Fibroblast of lung (primary cell): ENCODE results near the gene MPV17L2. TPM values are rescaled to one million over a fixed set of nuclear protein-coding genes. Genes with fewer than 3 reads are reported as not detected.

ENCODE experiments used
- DNase-seq, 2 donors: peaks; one replicate each; pipeline versions ENCODE4 v3.0.0 to v3.0.0-alpha.2; 2010; ENCODE audit warnings: low read depth in 2 of 2
- H2AFZ ChIP-seq: 2 replicates; pipeline ENCODE4 v1.5.1; 2012; ENCODE audit warnings: low read length, control low read depth, inconsistent platforms
- H3K27ac ChIP-seq: 2 replicates; pipeline ENCODE4 v1.5.1; 2011; ENCODE audit warnings: low read length, control low read depth; ENCODE audit not compliant: insufficient read depth
- H3K27me3 ChIP-seq: 2 replicates; pipeline ENCODE4 v1.5.1; 2011; ENCODE audit warnings: mild to moderate bottlenecking, low read length; ENCODE audit not compliant: control insufficient read depth, insufficient read depth
- H3K36me3 ChIP-seq: 2 replicates; pipeline ENCODE4 v1.5.1; 2011; ENCODE audit warnings: low read length; ENCODE audit not compliant: control insufficient read depth, insufficient read depth
- H3K4me1 ChIP-seq: 2 replicates; pipeline ENCODE4 v1.5.1; 2011; ENCODE audit warnings: low read length; ENCODE audit not compliant: control insufficient read depth, insufficient read depth; ENCODE audit errors: extremely low read depth
- H3K4me2 ChIP-seq: 2 replicates; pipeline ENCODE4 v1.5.1; 2011; ENCODE audit warnings: low read length, control low read depth; ENCODE audit not compliant: insufficient read depth; ENCODE audit errors: extremely low read depth
- H3K4me3 ChIP-seq, 4 experiments: fragments of 200-600 bp in 1 of 4; sonication (generic) in 1 of 4; replicated peaks in 1 of 4; 2 replicates each; pipeline ENCODE4 v1.5.1; 2011 to 2016; ENCODE audit warnings: low read length in 4 of 4, low read depth in 3 of 4, mild to moderate bottlenecking in 3 of 4, control low read depth in 2 of 4, inconsistent platforms in 1 of 4, mixed read lengths in 1 of 4; ENCODE audit not compliant: insufficient read depth in 1 of 4; ENCODE audit errors: control extremely low read depth in 1 of 4
- H3K79me2 ChIP-seq: 2 replicates; pipeline ENCODE4 v1.5.1; 2012; ENCODE audit warnings: mild to moderate bottlenecking, low read length, inconsistent platforms; ENCODE audit not compliant: control insufficient read depth, insufficient read depth
- H3K9ac ChIP-seq: 2 replicates; pipeline ENCODE4 v1.5.1; 2011; ENCODE audit warnings: mild to moderate bottlenecking, low read length, control low read depth; ENCODE audit not compliant: insufficient read depth
- H3K9me3 ChIP-seq: 2 replicates; pipeline ENCODE4 v1.5.1; 2012; ENCODE audit warnings: low read depth, low read length; ENCODE audit not compliant: control insufficient read depth, insufficient read depth
- H4K20me1 ChIP-seq: 2 replicates; pipeline ENCODE4 v1.5.1; 2011; ENCODE audit warnings: low read length; ENCODE audit not compliant: control insufficient read depth, insufficient read depth; ENCODE audit errors: extremely low read depth
- CTCF ChIP-seq, 2 donors: IDR thresholded peaks in 1 of 2; conservative IDR thresholded peaks in 1 of 2; 1 replicate in 1 of 2; 2 replicates in 1 of 2; pipeline ENCODE4 v1.5.1; 2011 to 2012; ENCODE audit warnings: low read length in 2 of 2, control low read depth in 1 of 2, inconsistent platforms in 1 of 2, low read depth in 1 of 2, mild to moderate bottlenecking in 1 of 2
- EZH2 ChIP-seq: IDR thresholded peaks from 2 replicates; pipeline ENCODE4 v1.5.1; 2012; ENCODE audit warnings: low read length, control low read depth, mild to moderate bottlenecking; ENCODE audit errors: missing control alignments
- polyA plus RNA-seq, 2 donors: library from polyadenylated mRNA; depleted of rRNA in 1 of 2; stranded (reverse) in 1 of 2; unstranded in 1 of 2; fragments of >200 nt; gene quantifications; 2 replicates each; pipeline ENCODE4 v1.2.1, GENCODE V29; 2011 to 2012; ENCODE audit warnings: missing spikeins in 1 of 2
- total RNA-seq: library from RNA; depleted of rRNA; stranded (reverse); fragments of >200 nt; gene quantifications from 2 replicates; pipeline ENCODE4 v1.2.1, GENCODE V29; 2014

The MPV17L2 gene
- total and polyA plus RNA-seq, 2 donors (not counting 1 experiment from before 2014, with no cell fraction given) = 4.1 to 9.4 TPM

- DNase-seq = no peak
- TF ChIP-seq EZH2 (no peak), CTCF (conservative IDR thresholded peaks at IDR 0.05 in 1 of 2, IDR thresholded peaks at IDR 0.05 in 1 of 2; ENCODE audit: low read depth in 1 of 2, low read length in 2 of 2) (no peak)
- Histone ChIP-seq H2AFZ (no peak overlapping the region), H3K9me3 (no peaks in the 10 kb centered on the region), H3K9ac (no peak overlapping the region), H3K4me3 (no peak overlapping the region), H3K27ac (no peak overlapping the region), H3K79me2 (peaks cover 5% of the 10 kb centered on the region), H4K20me1 (no peaks in the 10 kb centered on the region), H3K36me3 (peaks cover 14% of the 10 kb centered on the region), H3K4me2 (no peak overlapping the region), H3K27me3 (no peaks in the 10 kb centered on the region), H3K4me1 (no peaks in the 10 kb centered on the region)
Measured at GRCh38 chr19:18197941-18198340, 4.9 kb downstream of the MPV17L2 start.

DNA sequence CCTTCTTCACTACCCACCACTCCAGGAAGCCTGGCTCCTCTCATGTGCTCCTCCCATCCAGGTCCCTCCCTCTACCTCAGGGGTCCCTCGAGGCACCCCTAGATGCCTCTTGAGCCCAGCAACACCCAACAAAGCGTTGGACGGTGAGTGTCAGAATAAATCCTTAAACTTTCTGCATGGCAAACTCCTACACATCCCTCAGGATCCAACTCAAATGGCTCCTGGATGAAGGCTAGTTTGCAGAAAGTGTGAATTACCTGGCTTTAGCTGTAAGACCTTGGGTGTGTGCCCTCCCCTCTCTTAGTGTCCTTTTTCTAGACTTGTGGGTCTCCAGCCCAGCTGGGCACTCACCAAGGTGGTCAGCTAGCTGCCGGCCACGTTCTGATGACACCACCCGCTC is 5.4 kb downstream of the MPV17L2 start:
- TF ChIP-seq EZH2 (no peak), CTCF (conservative IDR thresholded peaks at IDR 0.05 in 1 of 2, IDR thresholded peaks at IDR 0.05 in 1 of 2; ENCODE audit: low read depth in 1 of 2, low read length in 2 of 2) (no peak)
- H3K27ac ChIP-seq = no peak overlapping the region
- no peak overlapping the region for H3K4me3 ChIP-seq
- no peaks in the 10 kb centered on the region for H4K20me1 ChIP-seq
- no peak overlapping the region for H3K9ac ChIP-seq
- H3K79me2 ChIP-seq = peaks cover 10% of the 10 kb centered on the region
- H3K4me1 ChIP-seq = peaks cover 3% of the 10 kb centered on the region
- no peaks in the 10 kb centered on the region for H3K9me3 ChIP-seq
- no peak for DNase-seq
- H3K36me3 ChIP-seq = peaks cover 14% of the 10 kb centered on the region
- no peak overlapping the region for H3K4me2 ChIP-seq
- no peaks in the 10 kb centered on the region for H3K27me3 ChIP-seq
- H2AFZ ChIP-seq = no peak overlapping the region

GRCh38 chr19:18202397-18202777 is 9.4 kb downstream of the MPV17L2 start:
- no peak for DNase-seq
- no peak overlapping the region for H3K27ac ChIP-seq
- H4K20me1 ChIP-seq = no peaks in the 10 kb centered on the region
- peak overlapping the region; percentile 96 for H3K4me2 ChIP-seq
- H2AFZ ChIP-seq = no peak overlapping the region
- H3K27me3 ChIP-seq = no peaks in the 10 kb centered on the region
- no peak overlapping the region for H3K4me3 ChIP-seq
- H3K9ac ChIP-seq = no peak overlapping the region
- H3K9me3 ChIP-seq = no peaks in the 10 kb centered on the region
- peaks cover 13% of the 10 kb centered on the region for H3K36me3 ChIP-seq
- H3K79me2 ChIP-seq = peaks cover 14% of the 10 kb centered on the region
- H3K4me1 ChIP-seq = peaks cover 21% of the 10 kb centered on the region
- TF ChIP-seq EZH2 = no peak
- no peak for TF ChIP-seq CTCF (conservative IDR thresholded peaks at IDR 0.05 in 1 of 2, IDR thresholded peaks at IDR 0.05 in 1 of 2; ENCODE audit: low read depth in 1 of 2, low read length in 2 of 2)
